Measurements from ENCODE around the gene RPL23. TPM values are rescaled to one million over a fixed set of nuclear protein-coding genes. Genes with fewer than 3 reads are reported as not detected.

The RPL23 gene
- total and polyA plus RNA-seq, 2 donors from 2014 or later: 1,183 to 2,399 TPM

- peaks cover 0 to 59% (median 48%) of the 10 kb centered on the region in 3 donors for H3K4me1 ChIP-seq (ENCODE audit: control insufficient read depth in 2 of 3, insufficient read depth in 2 of 3, low read depth in 1 of 3, low read length in 3 of 3)
- H3K4me3 ChIP-seq (ENCODE audit: low read length in 3 of 3): peak overlapping the region; percentile 60 to 94 (median 91)
- FAIRE-seq (no peak), DNase-seq (peak in 4 of 5 donors; percentile 62 to 88 (median 77))
- intact Hi-C loops (cut with DNase I): no loop called here
- peak; percentile 28 for TF ChIP-seq CTCF (IDR thresholded peaks at IDR 0.05; ENCODE audit: borderline replicate concordance, extremely low read depth, insufficient read depth)
- no peaks in the 10 kb centered on the region for H3K9me3 ChIP-seq (ENCODE audit: control insufficient read depth in 2 of 3, insufficient read depth in 1 of 3, low read length in 3 of 3)
- peak overlapping the region; percentile 83 to 90 for H3K27ac ChIP-seq (ENCODE audit: low read depth in 2 of 2, low read length in 2 of 2)
- no peaks in the 10 kb centered on the region for H3K27me3 ChIP-seq (ENCODE audit: control insufficient read depth, insufficient read depth, low read length)
- H3K36me3 ChIP-seq (ENCODE audit: control insufficient read depth in 2 of 3, insufficient read depth in 3 of 3, low read length in 3 of 3): no peaks in the 10 kb centered on the region
- peak overlapping the region; percentile 30 to 94 (median 84) for H3K9ac ChIP-seq (ENCODE audit: low read length in 3 of 3)
These were observed 17.9 kb upstream of the RPL23 start for GRCh38 chr17:38871247-38872015.

GRCh38 chr17:38870259-38871165 lies 17.0 kb upstream of the RPL23 start:
- no peak for FAIRE-seq
- no peak for TF ChIP-seq CTCF (IDR thresholded peaks at IDR 0.05; ENCODE audit: borderline replicate concordance, extremely low read depth, insufficient read depth)
- Histone ChIP-seq H3K4me1 (ENCODE audit: control insufficient read depth in 2 of 3, insufficient read depth in 2 of 3, low read depth in 1 of 3, low read length in 3 of 3) (peaks cover 0 to 56% (median 48%) of the 10 kb centered on the region in 3 donors), H3K9me3 (ENCODE audit: control insufficient read depth in 2 of 3, insufficient read depth in 1 of 3, low read length in 3 of 3) (no peaks in the 10 kb centered on the region), H3K27me3 (ENCODE audit: control insufficient read depth, insufficient read depth, low read length) (no peaks in the 10 kb centered on the region), H3K36me3 (ENCODE audit: control insufficient read depth in 2 of 3, insufficient read depth in 3 of 3, low read length in 3 of 3) (no peaks in the 10 kb centered on the region), H3K4me3 (ENCODE audit: low read length in 3 of 3) (peak overlapping the region; percentile 82 to 94 (median 92)), H3K9ac (ENCODE audit: low read length in 3 of 3) (peak overlapping the region; percentile 68 to 96 (median 92)), H3K27ac (ENCODE audit: low read depth in 2 of 2, low read length in 2 of 2) (peak overlapping the region; percentile 93)
- intact Hi-C loops (cut with DNase I): no loop called here
- DNase-seq: peak; percentile 62 to 94 (median 84)

DNA sequence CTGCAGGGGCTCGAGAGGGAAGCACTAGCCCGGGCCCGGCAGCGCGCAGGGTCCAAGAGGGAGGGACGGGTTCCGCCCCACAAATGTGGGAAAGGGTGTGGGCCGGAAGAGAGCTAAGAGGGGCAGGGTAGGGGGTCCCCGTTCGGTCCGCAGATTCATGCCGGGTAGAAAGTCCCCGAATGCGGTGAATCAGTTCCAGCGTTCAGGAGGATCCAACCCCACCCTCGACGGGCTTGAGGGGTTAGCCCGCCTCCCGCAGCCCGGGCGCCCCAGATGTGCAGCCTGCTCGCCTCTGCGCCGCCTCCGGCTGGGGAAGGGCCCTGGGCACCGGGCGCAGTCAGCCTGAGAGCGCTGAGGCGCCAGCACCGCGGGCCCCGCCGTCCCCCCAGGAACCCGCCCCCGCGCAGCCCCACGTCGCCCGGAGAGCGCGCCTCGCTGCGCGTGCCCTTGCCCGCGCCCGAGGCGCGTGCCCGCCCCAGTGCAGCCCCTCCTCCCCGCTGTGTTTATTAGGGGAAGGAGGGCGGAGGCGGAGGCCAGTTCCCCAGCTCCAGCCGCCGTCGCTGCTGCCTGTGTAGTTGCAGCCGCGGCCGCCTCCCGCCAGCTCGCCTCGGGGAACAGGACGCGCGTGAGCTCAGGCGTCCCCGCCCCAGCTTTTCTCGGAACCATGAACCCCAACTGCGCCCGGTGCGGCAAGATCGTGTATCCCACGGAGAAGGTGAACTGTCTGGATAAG lies 16.2 kb upstream of the RPL23 start, which contains the start of gene LASP1:
Gene LASP1 (plus strand): TSS at position 533 of the 733 bp plus-strand sequence. CDS start 132 bp downstream, at position 665.
- H3K4me1 ChIP-seq (ENCODE audit: control insufficient read depth in 2 of 3, insufficient read depth in 2 of 3, low read depth in 1 of 3, low read length in 3 of 3): peaks cover 0 to 48% (median 40%) of the 10 kb centered on the region in 3 donors
- DNase-seq (peak; percentile 91 to 97 (median 94)), FAIRE-seq (no peak)
- H3K27ac ChIP-seq (ENCODE audit: low read depth in 2 of 2, low read length in 2 of 2): peak within 1 kb of the TSS; percentile 93
- no peak for TF ChIP-seq CTCF (IDR thresholded peaks at IDR 0.05; ENCODE audit: borderline replicate concordance, extremely low read depth, insufficient read depth)
- peak within 1 kb of the TSS; percentile 82 to 94 (median 92) for H3K4me3 ChIP-seq (ENCODE audit: low read length in 3 of 3)
- H3K9me3 ChIP-seq (ENCODE audit: control insufficient read depth in 2 of 3, insufficient read depth in 1 of 3, low read length in 3 of 3): no peaks in the 10 kb centered on the region
- no peaks in the 10 kb centered on the region for H3K36me3 ChIP-seq (ENCODE audit: control insufficient read depth in 2 of 3, insufficient read depth in 3 of 3, low read length in 3 of 3)
- intact Hi-C loops (cut with DNase I): no loop called here
- no peaks in the 10 kb centered on the region for H3K27me3 ChIP-seq (ENCODE audit: control insufficient read depth, insufficient read depth, low read length)
- peak within 1 kb of the TSS; percentile 68 to 96 (median 92) for H3K9ac ChIP-seq (ENCODE audit: low read length in 3 of 3)
